GM12878 (cell line): ENCODE measurements around the gene DIP2C. TPM values are rescaled to one million over a fixed set of nuclear protein-coding genes. Genes with fewer than 3 reads are reported as not detected.

Experiments used
- ATF2 ChIP-seq: IDR thresholded peaks from 2 replicates; pipeline ENCODE4 v1.6.1; 2012; ENCODE audit warnings: low read length, inconsistent platforms
- E2F8 ChIP-seq: fragments of 450-650 bp; IDR thresholded peaks from 2 replicates; pipeline ENCODE4 v1.6.1; 2018; ENCODE audit warnings: mild to moderate bottlenecking, low read depth, moderate library complexity; ENCODE audit not compliant: partially characterized antibody
- HDAC2 ChIP-seq: fragments of 200-600 bp; sonication (generic); IDR thresholded peaks from 2 replicates; pipeline ENCODE4 v1.6.1; 2017
- IRF3 ChIP-seq: fragments of 450-650 bp; IDR thresholded peaks from 2 replicates; pipeline ENCODE4 v1.6.1; 2014; ENCODE audit warnings: mild to moderate bottlenecking
- REST ChIP-seq: IDR thresholded peaks from 2 replicates; pipeline ENCODE4 v1.6.1; 2012; ENCODE audit warnings: mild to moderate bottlenecking, low read depth, low read length
- USF2 ChIP-seq: IDR thresholded peaks from 2 replicates; pipeline ENCODE4 v1.6.1; 2011; ENCODE audit warnings: low read depth, low read length, improper control_type of control experiment, borderline replicate concordance
- YBX1 ChIP-seq: fragments of 450-650 bp; IDR thresholded peaks from 2 replicates; pipeline ENCODE4 v1.6.1; 2016; ENCODE audit warnings: antibody characterized with exemption
- polyA plus RNA-seq, 11 experiments: library from polyadenylated mRNA; depleted of rRNA in 4 of 11; unstranded in 6 of 11; stranded (reverse) in 5 of 11; fragments of >200 nt; fragmentation: Nextera tagmentation in 4 of 11; fragmentation: Illumina TruSeq in 1 of 11; extraction: Ambion mirVana in 4 of 11; extraction: Trizol in 1 of 11; gene quantifications; 1 replicate in 1 of 11; 2 replicates in 10 of 11; pipeline versions ENCODE4 v1.2.1 to v1.2.3, GENCODE V29; 2011 to 2016; ENCODE audit warnings: inconsistent platforms in 2 of 11, missing spikeins in 2 of 11, low read depth in 1 of 11
- total RNA-seq, 4 experiments: library from RNA; depleted of rRNA in 3 of 4; stranded (reverse); fragments of >200 nt in 3 of 4; fragmentation: Illumina TruSeq in 1 of 4; extraction: Trizol in 1 of 4; gene quantifications; 2 replicates each; pipeline versions ENCODE4 v1.2.1 to v1.2.3, GENCODE V29; 2013 to 2021

Gene DIP2C
- total and polyA plus RNA-seq, 10 of the 15 experiments (the other 5 are each of a cell fraction or from before 2014, with no cell fraction given) = 0.01 to 0.10 (median 0.06) TPM

- TF ChIP-seq YBX1 (no peak), IRF3 (no peak), ATF2 (no peak), HDAC2 (no peak), USF2 (no peak), E2F8 (no peak), REST (no peak)
Measured at GRCh38 chr10:357201-357950, 332.1 kb downstream of the DIP2C start (continued).
